Cardiac septum (tissue), 1 donor: ENCODE results near the gene SLC5A4. TPM values are rescaled to one million over a fixed set of nuclear protein-coding genes. Genes with fewer than 3 reads are reported as not detected.
"Not testable (repeated sequence)": the region's sequence is repeated elsewhere in the genome, so short reads cannot be mapped to it uniquely, and the experiment has no call there.

Experiments used
- DNase-seq: peaks from one replicate; pipeline ENCODE4 v3.0.0-alpha.2; 2020; ENCODE audit warnings: low spot score
- intact Hi-C: fragments of 100-400 bp; cut with DNase I; formaldehyde crosslinking; loops from one replicate; pipeline ENCODE4 v1.14.0; 2022
- long read RNA-seq: library from polyadenylated mRNA; unstranded; transcript quantifications from one replicate; pipeline ENCODE4 v2.0.0, GENCODE V29; 2021
- total RNA-seq: library from RNA; stranded (reverse); fragmentation: NEBNext Ultra II Directional; extraction: Animal tissue kit (Norgen Biotek cat#: 25700); gene quantifications from one replicate; pipeline ENCODE4 v1.2.1, GENCODE V29; 2021
- donor health status: DM: no; HTN: no; CAD: no.

SLC5A4 gene
- total RNA-seq, result 0.19 TPM
- long read RNA-seq, result 0 reads

- DNase-seq, result no peak
- intact Hi-C loops, result no loop called here
These were observed at the start of gene SLC5A4 for GRCh38 chr22:32255217-32255616. TSS of gene SLC5A4 (minus strand) at chr22:32255347. CDS start at chr22:32255329, 18 bp downstream.

- DNase-seq, intact Hi-C loops: not testable (repeated sequence)
These were observed 38.8 kb upstream of the SLC5A4 start for GRCh38 chr22:32293921-32294320.

GRCh38 chr22:32286290-32286840, 31.2 kb upstream of the SLC5A4 start:
- intact Hi-C loops, result no loop called here
- no peak for DNase-seq

- DNase-seq, result no peak
- intact Hi-C loops, result no loop called here
These were observed 25.9 kb upstream of the SLC5A4 start for GRCh38 chr22:32281072-32281471.

GRCh38 chr22:32275353-32275752, 20.2 kb upstream of the SLC5A4 start:
- intact Hi-C loops, DNase-seq: not testable (repeated sequence)

- no peak for DNase-seq
- intact Hi-C loops, result no loop called here
These were observed 16.2 kb upstream of the SLC5A4 start for GRCh38 chr22:32271389-32271788.

- intact Hi-C loops, result no loop called here
- DNase-seq, result no peak
These were observed 15.7 kb upstream of the SLC5A4 start for GRCh38 chr22:32270641-32271369.

GRCh38 chr22:32269316-32269715, 14.2 kb upstream of the SLC5A4 start:
- no peak for DNase-seq
- intact Hi-C loops, result loop anchor here (5.0 to 10.0 kb wide), 2 partner anchors 165 to 297 kb away; no protein-coding TSS in a partner anchor

- no peak for DNase-seq
- intact Hi-C loops, result loop anchor here (5.0 to 10.0 kb wide), 2 partner anchors 162 to 295 kb away; no protein-coding TSS in a partner anchor
These were observed 11.9 kb upstream of the SLC5A4 start for GRCh38 chr22:32267011-32267410.

- DNase-seq, result no peak
- intact Hi-C loops, result loop anchor here (5.0 to 10.0 kb wide), 2 partner anchors 161 to 294 kb away; no protein-coding TSS in a partner anchor
These were observed 11.0 kb upstream of the SLC5A4 start for GRCh38 chr22:32265882-32266767.

- not testable (repeated sequence) for DNase-seq
- intact Hi-C loops, result loop anchor here (10.0 kb wide), 1 partner anchor 159 kb away; no protein-coding TSS in a partner anchor
These were observed 8.5 kb upstream of the SLC5A4 start for GRCh38 chr22:32263678-32264077.

- no peak for DNase-seq
- intact Hi-C loops, result loop anchor here (10.0 kb wide), 1 partner anchor 157 kb away; no protein-coding TSS in a partner anchor
These were observed 6.2 kb upstream of the SLC5A4 start for GRCh38 chr22:32261306-32261705.

GRCh38 chr22:32258791-32259190, 3.6 kb upstream of the SLC5A4 start:
- intact Hi-C loops, result no loop called here
- no peak for DNase-seq

- DNase-seq, result no peak
- intact Hi-C loops, result no loop called here
These were observed 579 bp upstream of the SLC5A4 start for GRCh38 chr22:32255726-32256125.

- intact Hi-C loops, result no loop called here
- DNase-seq, result no peak
These were observed 5.9 kb downstream of the SLC5A4 start for GRCh38 chr22:32249231-32249630.

GRCh38 chr22:32248276-32248675, 6.9 kb downstream of the SLC5A4 start:
- no peak for DNase-seq
- intact Hi-C loops, result no loop called here

- intact Hi-C loops, result no loop called here
- no peak for DNase-seq
These were observed 9.0 kb downstream of the SLC5A4 start for GRCh38 chr22:32246166-32246565.

GRCh38 chr22:32245042-32245441, 10.1 kb downstream of the SLC5A4 start:
- DNase-seq, result no peak

GRCh38 chr22:32244547-32244946, 10.6 kb downstream of the SLC5A4 start:
- DNase-seq, result no peak
- intact Hi-C loops, result no loop called here

More at GRCh38 chr22:32245042-32245441, 10.1 kb downstream of the SLC5A4 start:
- intact Hi-C loops, result no loop called here

- intact Hi-C loops, result no loop called here
- no peak for DNase-seq
These were observed 14.7 kb downstream of the SLC5A4 start for GRCh38 chr22:32240461-32240860.
